B cell (primary cell): ENCODE results near the gene PARD3.

Source experiments
- CTCF ChIP-seq: fragments of 200-600 bp; IDR thresholded peaks from one replicate; pipeline ENCODE4 v1.8.0; 2022; ENCODE audit warnings: antibody characterized with exemption, mild to moderate bottlenecking
- EZH2 ChIP-seq: IDR thresholded peaks from 2 replicates; pipeline ENCODE4 v1.6.1; 2012; ENCODE audit warnings: borderline replicate concordance, low read depth, mild to moderate bottlenecking, moderate library complexity, low read length; ENCODE audit not compliant: insufficient read depth, poor library complexity, severe bottlenecking

GRCh38 chr10:34413214-34413613, 401.9 kb downstream of the PARD3 start:
- no peak for TF ChIP-seq CTCF
- TF ChIP-seq EZH2: no peak
